HG02588 (cell line): ENCODE data around the gene SAMD1.

ENCODE experiments used
- ATAC-seq: cut with Tn5 transposase; IDR thresholded peaks from one replicate; pipeline ENCODE4 v1.9.1; 2021; ENCODE audit warnings: mild to moderate bottlenecking, moderate library complexity; ENCODE audit not compliant: unreplicated experiment

SAMD1 gene

DNA sequence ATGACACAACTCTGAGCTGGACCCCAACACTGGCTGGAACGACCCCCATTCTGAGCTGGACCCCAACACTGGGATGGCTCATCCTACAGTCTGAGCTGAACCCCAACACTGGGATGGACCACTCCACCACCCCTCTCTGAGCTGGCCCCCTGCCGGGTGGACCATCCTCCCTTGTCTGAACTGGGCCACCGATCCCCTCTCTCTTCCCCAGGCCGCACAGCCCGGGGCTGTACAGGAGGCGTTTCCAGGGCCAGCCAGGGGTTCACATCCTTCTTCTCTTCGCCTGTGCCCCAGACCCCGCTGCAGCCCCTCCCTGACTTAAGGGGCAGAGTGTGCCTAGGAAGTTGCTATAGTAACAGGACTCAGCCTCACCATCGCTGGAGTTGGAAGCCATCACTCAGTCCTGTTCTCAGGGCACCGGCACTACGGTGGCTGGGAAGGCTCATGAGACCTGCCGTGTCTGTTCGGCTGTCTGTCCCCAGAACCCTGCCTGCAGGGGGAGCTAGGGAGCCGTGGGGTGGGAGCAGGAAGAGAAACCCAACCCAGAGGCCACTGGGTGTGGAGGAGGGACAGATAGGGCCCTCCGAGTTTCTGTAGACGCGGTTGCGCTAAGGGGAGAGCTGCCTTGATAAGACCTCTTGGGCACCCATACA lies 23.3 kb upstream of the SAMD1 start:
- no peak for ATAC-seq

DNA sequence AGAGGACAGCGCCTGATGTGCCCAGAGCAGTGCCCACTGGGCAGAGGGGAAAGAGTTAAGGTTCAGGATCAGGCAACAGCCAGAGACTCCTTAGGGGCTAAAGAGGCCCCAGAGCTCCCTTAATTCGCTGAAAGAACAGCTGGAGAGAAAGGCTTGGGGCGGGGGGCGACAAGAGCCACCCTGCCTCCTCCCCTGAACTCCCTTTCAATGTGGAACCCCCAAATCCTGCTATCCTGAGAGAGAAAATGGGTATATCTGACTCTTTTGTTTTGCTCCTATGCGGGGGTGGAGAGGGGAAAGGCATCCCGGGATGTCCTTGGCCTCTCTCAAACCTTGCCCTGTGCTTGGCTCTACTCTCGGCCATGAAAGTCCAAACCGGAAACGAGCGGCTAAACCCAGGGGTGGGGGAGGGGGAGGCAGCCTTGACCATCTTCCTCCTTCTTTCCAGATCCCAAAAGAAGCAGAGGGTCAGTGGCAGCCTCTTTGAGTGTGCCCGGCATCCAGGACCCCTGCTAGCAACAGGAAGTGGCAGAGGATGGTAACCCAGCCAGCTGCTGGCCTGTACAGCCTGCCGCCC lies 22.3 kb upstream of the SAMD1 start:
- no peak for ATAC-seq

DNA sequence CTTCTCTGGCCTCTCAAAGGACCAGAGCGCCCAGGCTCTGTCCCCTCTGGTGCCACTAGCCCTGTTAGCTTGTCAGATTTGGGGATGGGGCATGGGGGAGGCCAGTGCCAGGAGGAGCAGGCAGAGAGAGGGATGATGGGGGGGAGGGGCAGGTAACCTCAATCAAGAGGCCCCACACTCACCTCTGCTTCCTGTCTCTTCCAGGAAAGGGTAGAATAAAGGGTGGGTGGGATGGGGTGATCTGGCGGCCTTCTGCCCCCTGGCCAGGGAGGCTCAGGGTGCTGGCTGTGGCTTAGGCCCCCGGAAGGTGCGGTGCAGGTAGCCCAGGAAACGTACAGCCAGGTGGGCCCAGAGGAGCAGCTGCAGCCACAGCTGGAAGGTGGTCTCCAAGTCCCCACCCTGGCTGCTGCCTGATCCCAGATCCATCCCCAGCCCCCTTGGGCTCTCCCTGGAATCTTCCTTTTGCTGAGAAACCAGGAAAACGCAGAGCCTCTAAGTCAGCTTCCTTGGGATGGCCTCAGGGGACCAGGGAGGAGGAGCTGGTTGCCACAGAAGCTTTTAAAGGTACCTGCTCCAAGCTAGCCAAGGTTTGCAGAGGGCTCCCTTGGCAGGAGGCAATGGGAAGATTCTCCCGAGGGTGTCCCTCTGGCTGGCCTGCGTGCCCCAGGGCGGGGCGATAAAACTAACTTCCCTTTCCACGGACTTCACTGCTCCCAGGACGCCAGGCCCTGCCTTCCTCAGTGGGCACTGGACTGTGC lies 21.7 kb upstream of the SAMD1 start:
- no peak for ATAC-seq

DNA sequence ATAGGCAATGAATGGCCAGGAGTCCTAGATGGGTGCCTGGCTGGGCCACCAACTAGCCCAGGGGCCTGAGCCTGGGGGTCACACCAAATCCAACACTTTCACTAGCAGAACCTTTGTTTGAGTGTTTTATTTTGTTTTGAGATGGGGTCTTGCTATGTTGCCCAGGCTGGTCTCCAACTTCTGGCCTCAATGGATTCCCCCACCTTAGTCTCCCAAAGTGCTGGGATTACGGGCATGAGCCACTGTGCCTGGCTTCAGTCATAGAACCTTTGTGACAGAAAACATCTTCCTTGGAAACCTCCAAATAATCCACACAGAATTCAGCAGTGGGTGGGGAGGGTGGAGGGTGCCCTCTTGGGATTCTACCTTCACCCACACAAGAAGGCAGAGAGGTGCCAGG lies 20.9 kb upstream of the SAMD1 start:
- no peak for ATAC-seq

DNA sequence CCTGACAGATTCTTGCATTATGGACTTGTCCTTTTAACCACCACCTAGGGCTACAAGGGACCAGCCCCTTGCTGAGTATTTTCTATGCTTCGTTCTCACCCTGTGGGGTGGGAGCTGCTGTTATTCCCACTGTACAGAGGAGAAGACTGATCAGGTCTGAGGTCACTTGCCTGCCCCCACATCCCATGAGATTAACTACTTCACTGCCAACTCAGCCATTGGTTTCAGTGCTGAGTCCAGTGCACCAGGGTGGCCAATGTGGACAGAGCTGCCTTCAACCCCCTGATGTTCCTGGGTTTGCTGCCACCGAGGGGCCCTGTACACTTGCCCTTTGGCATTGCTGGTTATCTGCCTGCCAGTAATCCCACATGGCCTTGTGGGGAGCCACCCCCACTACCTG lies 20.1 kb upstream of the SAMD1 start:
- ATAC-seq = no peak

DNA sequence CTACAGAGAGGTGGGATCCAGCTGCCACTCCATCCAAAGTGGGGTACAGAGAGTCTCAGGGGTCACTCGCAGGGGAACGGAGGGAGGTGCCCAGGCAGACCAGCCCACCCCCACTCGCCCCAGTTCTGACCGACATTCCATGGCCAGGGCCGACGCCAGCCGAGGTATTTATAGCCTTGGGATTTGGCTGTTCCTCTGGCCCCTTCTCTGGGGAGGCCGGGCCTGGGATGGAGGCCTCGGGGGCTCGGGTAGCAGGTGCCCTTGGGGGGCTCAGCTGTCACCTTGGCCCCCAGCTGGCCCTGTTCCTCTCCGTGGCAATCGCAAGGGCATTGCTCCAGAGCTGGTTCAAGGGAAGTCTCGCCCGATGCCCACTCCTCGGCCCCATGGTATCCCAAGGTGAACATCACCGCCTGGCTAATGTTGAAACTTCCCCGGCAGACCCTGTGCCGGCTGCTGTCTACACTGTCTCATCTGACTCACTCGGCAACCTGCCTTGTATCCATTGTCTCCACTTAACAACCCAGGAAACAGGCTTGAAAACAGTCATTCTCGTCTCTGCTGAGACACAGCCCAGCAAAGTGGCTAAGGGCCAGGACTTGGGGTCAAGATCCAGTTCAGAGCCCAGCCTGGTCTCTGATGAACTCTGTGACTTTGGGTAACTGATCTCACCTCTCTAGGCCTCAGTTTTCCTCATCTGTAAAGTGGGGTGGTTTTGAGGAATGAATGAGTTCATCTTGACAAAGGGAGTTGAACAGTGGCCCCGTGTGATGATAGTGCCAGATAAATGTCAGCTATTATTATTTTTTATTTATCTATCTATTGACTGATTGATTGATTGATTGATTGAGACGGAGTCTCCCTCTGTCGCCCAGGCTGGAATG lies 17.3 kb upstream of the SAMD1 start:
- ATAC-seq = no peak

DNA sequence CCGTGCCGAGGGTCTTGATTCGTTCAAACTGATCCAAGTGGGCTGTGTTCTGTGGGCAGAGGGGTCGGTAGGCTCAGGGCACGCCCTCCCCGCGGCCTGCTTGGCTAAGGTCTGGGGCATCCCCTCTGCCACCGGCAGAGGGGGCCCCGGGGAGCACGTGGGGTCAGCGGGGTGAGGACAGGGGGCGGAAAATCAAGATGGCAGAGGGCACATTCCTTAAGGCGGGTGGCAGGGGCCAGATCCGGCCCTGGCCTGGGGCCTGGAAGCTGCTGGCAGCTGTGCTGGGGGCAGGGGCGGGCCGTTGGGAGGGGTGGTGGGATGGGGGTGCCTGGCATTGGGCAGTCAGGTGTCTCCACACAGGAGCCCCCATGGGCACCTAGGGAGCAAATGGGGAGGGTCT lies 16.3 kb upstream of the SAMD1 start:
- ATAC-seq = no peak

DNA sequence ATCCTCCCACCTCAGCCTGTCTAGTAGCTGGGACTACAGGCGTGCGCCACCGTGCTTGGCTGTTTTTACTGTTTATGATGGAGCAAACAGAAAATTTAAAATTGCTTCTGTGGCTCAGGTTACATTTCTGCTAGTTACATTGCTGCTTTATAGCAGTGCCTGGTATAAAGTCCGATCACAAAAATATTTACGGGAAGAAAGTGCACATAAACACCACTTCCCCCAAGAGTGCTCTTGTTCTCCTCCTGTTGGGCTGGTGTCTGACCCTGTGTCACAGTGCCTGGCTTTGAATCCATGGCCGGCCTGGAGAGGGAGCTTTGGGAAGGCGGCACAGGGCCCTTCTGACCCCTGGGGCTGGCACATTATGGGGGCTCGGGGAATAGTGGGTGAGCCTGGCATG lies 15.1 kb upstream of the SAMD1 start:
- no peak for ATAC-seq

DNA sequence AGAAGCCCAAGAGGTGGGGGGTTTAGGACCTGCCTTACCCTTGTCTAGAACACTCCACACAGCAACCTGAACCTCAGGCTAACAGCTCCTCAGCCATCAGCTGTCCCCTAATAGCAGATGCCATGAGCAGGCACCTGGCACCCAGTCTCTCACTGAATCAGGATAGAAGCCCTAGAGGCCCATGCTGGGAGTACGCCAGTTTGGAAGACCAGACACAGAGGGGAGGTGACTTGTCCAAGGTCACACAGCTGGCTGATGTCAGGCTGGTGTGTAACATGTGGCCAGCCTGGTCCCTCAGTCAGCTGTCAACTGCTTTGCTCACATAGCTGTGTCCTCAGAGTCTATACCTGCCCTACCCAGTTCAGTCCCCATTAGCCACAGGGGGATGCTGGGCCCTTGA lies 12.8 kb upstream of the SAMD1 start:
- no peak for ATAC-seq

DNA sequence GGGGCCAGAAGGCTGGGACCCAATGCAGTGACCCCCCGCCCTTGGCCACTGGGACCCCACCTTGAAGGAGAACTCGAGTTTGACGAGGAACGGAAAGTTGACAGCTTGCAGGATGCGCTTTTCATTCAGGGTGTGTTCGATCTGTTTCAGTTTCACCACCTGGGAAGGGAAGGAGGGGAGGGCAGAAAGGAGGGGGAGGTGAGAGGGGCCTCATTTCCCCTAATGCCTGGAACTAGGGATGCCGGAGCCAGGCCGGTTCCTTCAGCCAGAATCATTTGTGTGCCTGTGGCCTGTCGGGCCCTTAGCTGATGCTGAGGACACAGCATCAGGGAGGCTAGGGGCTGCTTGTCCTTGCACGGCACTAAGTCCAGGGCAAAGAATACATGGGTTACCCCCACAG lies 12.2 kb upstream of the SAMD1 start:
- no peak for ATAC-seq

DNA sequence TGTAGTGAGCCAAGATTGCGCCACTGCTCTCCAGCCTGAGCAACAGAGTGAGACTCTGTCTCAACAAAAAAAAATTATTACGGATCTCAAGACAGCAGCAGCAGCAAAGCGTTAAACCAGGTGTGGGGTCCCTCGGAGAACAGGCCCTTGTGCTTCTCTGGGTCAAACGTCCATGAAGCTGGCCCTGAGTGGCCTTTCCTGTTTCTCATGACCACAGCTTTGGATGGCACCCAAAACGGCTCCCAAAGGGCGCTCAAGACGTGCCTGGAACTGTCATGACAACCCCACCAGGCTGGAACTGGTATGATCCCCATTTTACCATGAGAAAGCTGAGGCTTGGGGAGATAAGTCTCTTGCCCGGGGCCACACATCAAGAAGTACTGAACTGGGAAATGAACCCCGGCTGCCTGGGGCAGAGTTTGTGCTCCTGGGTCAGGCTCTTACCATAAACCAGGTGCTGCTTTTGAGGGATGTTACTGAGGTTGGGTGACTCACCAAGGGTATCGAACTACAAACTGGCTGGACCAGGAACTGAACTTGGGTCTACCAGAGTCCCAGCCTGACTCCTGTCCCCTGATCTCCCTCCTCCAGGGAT lies 11.6 kb upstream of the SAMD1 start:
- no peak for ATAC-seq

DNA sequence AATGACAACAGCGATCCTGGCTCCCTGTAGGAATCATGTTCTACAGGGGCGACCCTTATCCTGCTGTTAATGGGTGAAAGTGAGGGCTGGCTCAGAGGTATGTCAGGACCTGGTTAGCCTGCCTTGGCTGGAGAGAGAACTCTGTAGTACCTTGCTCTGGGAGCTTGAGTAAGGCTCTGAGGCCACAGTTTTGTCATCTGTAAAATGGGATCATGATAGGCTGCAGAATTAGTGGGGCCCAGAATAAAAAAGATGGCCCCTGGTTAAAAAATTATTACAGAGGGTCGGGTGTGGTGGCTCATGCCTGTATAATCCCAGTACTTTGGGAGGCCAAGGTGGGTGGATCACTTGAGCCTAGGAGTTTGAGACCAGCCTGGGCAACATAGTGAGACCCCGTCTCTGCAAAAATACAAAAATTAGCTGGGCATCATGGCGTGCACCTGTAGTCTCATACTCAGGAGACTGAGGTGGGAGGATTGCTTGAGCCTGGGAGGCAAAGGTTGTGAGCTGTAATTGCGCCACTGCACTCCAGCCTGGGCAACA lies 10.5 kb upstream of the SAMD1 start:
- no peak for ATAC-seq

DNA sequence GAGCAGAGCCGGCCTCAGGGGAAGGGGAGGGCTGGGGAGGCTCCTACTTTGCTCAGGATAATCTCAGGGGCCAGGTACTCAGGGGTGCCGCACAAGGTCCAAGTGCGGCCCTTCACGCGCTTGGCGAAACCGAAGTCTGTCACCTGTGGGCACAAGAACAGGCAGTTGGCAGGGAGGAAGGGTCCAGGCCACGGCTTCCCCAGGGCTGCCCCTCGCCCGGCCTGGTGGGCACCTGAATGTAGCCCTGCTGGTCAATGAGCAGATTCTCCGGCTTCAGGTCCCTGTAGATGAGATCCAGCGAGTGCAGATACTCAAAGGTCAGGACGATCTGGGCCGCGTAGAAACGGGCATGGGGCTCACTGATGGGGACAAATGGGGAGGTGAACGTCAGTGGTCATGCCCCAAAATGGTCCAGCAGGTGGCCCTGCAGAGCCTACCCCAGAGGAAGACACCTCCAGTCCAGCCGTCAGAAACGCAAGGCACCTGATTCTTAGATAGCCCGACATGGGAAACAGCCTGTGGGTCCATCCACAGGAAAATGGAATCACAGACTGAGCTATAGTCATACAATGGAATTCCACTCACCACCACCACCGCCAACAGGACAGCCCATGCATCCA lies 7.1 kb upstream of the SAMD1 start:
- ATAC-seq = no peak

DNA sequence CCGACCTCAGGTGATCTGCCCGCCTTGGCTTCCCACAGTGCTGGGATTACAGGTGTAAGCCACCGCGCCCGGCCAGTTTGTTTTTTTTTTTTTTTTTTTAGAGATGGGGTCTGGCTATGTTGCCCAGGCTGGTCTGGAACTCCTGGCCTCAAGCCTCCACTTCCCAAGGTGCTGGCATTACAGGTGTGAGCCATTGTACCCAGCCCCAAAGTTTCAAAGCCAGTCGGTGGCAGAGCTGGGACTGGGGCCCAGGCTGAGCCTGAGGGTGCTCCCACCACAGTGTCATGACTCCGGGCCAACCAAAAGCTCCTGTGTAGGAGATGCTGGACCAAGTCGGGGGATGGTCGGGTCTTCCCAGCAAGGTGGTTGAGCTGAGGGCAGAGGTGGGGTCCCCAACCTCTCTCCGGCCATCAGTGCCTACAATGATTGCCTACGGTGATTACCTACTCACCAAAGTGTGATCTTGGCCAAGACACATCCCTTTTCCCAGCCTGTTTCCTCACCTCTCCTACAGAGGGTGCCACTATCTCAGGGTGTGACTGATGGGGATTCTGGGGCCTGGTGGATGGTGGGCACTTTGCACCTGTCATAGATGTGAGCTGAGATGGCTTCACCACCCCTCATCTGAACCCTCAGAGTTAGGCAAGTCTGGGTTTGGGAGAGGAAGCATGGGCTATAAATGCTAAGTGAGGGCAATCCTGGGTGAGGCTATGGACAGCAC lies 5.9 kb upstream of the SAMD1 start:
- no peak for ATAC-seq

DNA sequence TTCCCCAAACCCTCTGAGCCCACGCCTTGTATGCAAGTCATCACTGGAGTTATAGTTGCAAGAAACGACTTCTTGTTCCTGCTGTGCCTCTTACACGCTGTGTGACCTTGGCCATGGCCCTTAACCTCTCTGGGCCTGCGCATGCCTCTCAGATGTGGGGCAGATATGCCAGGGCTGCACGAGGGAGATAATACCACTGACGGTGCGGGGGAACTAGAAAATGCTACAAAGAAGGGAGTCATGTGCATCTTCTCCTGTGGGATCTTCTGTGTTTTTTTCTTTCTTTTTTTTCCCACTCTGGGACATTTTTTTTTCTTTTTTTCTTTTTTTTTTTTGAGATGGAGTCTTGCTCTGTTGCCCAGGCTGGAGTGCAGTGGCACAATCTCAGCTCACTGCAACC lies 4.3 kb upstream of the SAMD1 start:
- ATAC-seq = no peak

DNA sequence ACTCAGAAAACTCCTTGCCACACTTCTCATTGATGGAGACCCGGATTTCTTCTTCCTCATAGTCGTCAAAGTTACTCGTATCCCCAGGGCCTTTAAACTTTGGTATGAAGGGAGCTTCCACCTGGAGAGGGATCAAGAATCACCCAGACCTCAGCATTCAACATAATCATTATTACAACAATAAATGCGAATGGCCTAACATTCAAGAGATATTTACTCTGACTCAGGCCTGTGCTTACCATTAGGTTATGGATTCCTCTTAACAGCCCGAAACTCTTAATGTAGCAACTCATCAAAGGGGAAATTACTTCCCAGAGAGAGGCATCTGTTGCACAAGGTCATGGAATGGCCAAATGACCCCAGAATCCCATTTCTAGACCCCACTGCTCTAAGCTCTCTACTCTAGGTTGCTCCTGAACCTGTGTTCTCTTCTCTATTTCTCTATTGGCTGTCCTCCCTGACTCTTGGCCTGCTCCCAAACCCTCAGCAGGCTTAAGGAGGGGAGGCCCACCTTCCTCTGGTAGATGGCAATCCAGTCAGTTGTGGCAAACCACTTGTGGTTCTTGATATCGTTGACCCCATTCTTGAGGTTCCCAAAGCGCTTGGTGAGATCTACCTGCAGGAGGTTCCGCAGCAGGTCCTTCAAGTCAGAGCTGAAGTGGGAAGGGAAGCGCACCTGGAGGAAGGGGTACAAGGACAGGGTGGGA lies 2.7 kb upstream of the SAMD1 start:
- ATAC-seq = no peak

DNA sequence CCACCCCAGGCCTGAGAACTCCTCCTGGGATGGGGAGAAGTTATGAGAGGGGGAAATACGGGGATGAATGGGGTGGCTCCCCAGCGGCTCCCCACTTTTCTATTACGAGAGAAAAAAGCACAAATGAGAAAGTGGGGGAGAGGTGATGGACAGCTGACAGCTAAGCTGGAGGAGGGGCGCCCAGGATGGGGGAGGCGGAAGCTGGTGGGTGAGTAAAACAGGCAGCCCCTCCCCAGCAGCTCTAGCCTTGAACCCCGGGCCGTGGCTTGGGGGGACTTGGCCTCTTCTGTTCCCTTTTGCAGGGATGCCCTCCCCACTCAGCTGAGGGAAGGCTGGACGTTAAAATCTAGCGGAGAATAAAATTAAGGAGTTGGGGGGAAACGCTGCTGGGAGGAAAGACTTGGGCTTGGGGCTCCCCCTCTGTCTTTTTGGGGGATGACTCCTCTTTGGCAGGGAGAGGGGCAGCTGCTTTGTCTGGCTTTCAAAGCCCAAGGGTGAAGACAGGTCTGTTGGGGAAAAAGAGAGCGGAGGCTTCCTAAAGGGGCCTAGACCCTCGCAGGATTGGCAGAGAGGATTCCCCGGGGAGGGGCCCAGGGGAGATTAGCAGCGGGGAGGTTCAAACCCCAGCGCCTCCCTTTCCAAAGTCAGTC lies 1.4 kb upstream of the SAMD1 start:
- ATAC-seq = peak; percentile 2

DNA sequence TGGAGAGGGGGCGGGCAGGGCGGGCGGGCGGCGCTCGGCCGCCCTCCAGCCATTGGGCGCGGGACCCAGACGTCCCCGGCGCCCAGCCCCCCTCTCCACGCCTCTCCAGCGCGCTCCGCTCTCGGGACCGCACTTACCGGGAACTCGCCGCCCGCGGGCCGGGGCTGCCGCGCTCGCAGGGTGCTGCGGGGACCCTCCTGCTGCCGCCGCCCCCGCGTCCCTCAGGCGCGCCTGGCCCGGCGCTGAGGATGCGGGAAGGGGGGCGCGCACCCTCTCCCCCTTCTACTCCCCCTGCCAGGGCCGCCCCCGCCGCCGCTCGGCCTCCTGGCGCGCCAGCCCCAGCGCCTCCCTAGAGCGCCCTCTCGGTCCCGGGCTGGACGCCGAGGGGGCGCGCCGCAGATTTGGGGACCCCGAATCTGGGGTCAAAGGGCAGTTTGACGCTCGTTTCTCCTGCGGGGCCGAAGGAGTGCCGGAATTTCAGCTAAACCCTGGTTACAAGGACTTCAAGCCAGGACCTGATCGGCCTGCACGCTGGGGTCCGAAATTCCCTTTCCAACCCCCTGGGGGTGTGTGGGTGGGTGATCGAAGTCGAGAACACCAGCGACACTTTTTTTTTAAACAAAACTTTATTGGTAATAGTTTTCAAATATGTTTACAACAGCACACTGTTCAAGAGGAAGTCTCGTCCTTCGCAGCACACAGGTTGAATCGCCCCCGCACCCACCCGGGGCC lies 696 bp upstream of the SAMD1 start:
- peak; percentile 55 for ATAC-seq
